K562 treated with DMSO at 1 percent for 12 hours (cell line): ENCODE data around the gene MRI1. TPM values are rescaled to one million over a fixed set of nuclear protein-coding genes. Genes with fewer than 3 reads are reported as not detected.

Experiments
- total RNA-seq: library from RNA; unstranded; fragments of 300-600 nt; gene quantifications from 2 replicates; pipeline ENCODE4 v1.2.3, GENCODE V29; 2022; ENCODE audit not compliant: insufficient read depth

The MRI1 gene
- 35.0 and 44.2 TPM in 2 replicates for total RNA-seq

DNA sequence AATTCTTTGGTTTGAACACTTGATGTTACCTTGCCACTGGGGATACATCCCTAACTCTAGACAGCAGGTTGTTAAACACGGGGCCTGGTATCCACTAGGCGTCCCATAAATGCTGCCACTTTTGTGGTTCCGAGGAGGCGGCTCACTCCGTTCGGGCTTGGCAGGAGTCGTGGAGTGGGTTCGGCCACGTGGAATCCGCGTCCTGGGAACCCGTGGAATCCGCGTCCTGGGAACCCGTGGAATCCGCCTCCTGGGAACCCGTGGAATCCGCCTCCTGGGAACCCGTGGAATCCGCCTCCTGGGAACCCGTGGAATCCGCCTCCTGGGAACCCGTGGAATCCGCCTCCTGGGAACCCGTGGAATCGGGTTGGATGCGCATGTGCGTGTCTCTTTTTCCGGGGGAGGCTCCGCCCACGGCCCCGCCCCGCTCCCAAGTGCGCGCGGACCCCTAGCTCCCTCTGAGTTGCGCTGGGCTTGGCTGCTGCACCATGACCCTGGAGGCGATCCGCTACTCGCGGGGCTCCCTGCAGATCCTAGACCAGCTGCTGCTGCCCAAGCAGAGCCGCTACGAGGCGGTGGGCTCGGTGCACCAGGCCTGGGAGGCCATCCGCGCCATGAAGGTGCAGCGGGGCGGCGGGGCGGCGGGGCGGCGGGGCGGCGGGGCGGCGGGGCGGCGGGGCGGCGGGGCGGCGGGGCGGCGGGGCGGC, at the start of gene MRI1:
MRI1 (plus strand) TSS at position 422 of the 707 bp plus-strand sequence; CDS start at position 489, 67 bp downstream.

DNA sequence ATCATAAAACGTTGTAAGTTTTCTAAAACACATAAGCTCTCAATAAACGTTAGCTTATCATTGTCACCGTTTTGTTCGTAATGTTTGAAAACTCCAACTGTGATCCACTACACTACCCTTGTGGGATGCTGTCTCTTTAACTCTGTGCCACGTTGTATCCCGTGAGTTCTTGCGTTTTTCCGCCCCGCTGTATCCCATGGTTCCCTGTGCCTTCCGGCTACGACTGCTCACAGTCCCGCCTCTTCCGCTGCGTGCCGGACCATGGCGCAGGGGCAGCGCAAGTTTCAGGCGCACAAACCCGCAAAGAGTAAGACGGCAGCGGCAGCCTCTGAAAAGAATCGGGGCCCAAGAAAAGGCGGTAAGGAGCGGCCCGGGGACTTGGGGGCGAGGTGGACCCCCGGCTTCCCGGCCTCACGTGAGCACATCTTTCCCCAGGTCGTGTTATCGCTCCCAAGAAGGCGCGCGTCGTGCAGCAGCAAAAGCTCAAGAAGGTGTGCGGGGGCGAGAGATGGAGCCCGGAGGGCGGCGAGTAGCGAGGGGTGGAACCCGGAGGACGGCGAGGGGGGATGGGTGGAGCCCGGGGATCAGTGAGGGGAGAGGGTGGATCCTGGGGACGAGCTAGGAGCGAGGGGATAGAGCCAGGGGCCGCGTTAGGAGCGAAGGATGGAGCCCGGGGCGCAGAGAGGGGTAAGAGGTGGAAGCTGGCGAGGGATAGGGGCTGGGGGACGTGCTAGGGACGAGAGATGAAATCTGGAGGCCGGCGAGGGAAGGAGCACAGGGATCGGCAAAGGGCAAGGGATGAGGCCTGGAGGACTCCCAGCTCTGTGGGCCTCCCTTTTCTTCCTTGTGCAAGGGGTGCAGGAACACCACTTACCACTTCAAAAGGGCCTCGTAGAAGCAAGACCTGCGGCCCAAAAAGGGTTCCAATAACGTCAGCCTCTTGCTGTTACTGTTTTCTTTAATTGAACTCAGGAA, 10.2 kb downstream of the MRI1 start, which contains the start of gene C19orf53:
C19orf53 (plus strand) TSS at position 240 of the 975 bp plus-strand sequence; CDS start at position 262, 22 bp downstream.

DNA sequence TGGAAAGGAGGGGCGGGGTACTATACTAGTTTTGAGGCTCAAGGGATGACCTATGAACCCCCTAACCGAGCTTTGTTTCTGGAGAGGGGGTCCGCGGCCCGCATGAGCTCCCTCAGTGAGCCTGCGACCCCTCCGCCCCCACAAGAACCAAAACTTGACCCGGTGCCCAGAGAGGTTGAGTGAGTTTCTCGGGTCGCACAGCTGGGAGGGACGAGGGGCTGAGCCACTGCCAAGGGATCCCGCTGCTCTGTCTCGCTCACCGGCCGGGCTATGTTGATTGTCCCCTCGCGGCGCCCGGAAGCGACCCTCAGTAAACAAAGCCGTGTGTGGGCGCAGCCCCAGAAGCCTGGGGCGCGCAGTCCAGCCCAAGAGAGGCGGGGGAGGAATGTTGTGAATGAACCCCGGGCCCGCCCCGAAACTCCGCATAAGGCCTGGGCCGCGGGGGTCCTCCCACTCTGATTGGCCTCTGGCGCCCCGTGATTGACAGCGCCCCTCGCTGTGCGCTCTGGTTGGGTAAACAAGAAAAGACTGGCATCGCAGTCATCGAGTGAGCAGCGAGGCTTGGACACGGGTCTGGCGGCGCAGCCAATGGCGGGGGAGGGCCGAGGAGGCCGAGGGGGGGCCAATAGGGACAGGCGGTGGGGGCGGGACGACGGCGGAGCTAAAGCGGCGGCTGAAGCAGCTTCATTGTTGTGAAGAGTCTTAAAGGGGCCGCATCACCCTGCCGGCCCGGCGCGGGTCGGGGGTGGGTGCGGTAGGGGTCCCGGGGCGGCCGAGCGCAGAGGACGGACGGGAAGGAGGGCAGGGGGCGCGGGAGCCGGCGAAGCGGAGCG, 30.7 kb downstream of the MRI1 start, which contains the start of gene ZSWIM4:
ZSWIM4 (plus strand) TSS at position 687 of the 833 bp plus-strand sequence. CDS start 206 bp downstream, outside the sequence.

Other genes with a start within 250 kb of the MRI1 start
- gene C19orf53, start 9.9 kb downstream of the MRI1 start, total RNA-seq: 108 and 124 TPM in 2 replicates
- 6.5 and 12.3 TPM in 2 replicates for gene ZSWIM4, start 30.9 kb downstream of the MRI1 start, total RNA-seq
- gene NANOS3, start 112.6 kb downstream of the MRI1 start, total RNA-seq: not detected in 2 replicates
- gene BRME1, start 141.6 kb downstream of the MRI1 start, total RNA-seq: 10.9 and 12.5 TPM in 2 replicates
- gene CC2D1A, start 141.7 kb downstream of the MRI1 start, total RNA-seq: 24.9 and 41.3 TPM in 2 replicates
- gene PODNL1, start 173.9 kb downstream of the MRI1 start, total RNA-seq: 1.2 and 2.6 TPM in 2 replicates
- gene DCAF15, start 188.0 kb downstream of the MRI1 start, total RNA-seq: 50.7 and 69.3 TPM in 2 replicates
- gene RFX1, start 241.8 kb downstream of the MRI1 start, total RNA-seq: 8.6 and 11.3 TPM in 2 replicates